A172 (cell line): Measurements from ENCODE around the gene KCTD16. TPM values are rescaled to one million over a fixed set of nuclear protein-coding genes. Genes with fewer than 3 reads are reported as not detected.

Experiments used
- DNase-seq: peaks from one replicate; pipeline ENCODE4 v3.0.0-alpha.2; 2015; ENCODE audit warnings: low spot score
- total RNA-seq: library from RNA; depleted of rRNA; stranded (reverse); fragments of >200 nt; shearing (Covaris generic); gene quantifications from 2 replicates; pipeline ENCODE4 v1.2.3, GENCODE V29; 2014; rRNA removed

The KCTD16 gene
- total RNA-seq: 0.89 and 1.2 TPM in 2 replicates

- DNase-seq: peak; percentile 99
Observed at GRCh38 chr5:144170276-144171024, at the start of gene KCTD16, which contains the start of gene YIPF5. Gene KCTD16 (plus strand): TSS chr5:144170873. Gene YIPF5 (minus strand): TSS chr5:144170659. CDS start chr5:144169955, 704 bp downstream.

- DNase-seq: no peak
Observed at GRCh38 chr5:144121577-144121976, 49.1 kb upstream of the KCTD16 start.

GRCh38 chr5:144122081-144122480, 48.6 kb upstream of the KCTD16 start:
- DNase-seq: no peak

- DNase-seq: no peak
Observed at GRCh38 chr5:144122641-144123040, 48.0 kb upstream of the KCTD16 start.

GRCh38 chr5:144125163-144125726, 45.4 kb upstream of the KCTD16 start:
- DNase-seq: peak; percentile 8

GRCh38 chr5:144126707-144127106, 44.0 kb upstream of the KCTD16 start:
- DNase-seq: no peak

- no peak for DNase-seq
Observed at GRCh38 chr5:144128844-144129243, 41.8 kb upstream of the KCTD16 start.

- DNase-seq: no peak
Observed at GRCh38 chr5:144130306-144130705, 40.4 kb upstream of the KCTD16 start.

GRCh38 chr5:144131261-144131660, 39.4 kb upstream of the KCTD16 start:
- no peak for DNase-seq

- no peak for DNase-seq
Observed at GRCh38 chr5:144133050-144133633, 37.5 kb upstream of the KCTD16 start.

GRCh38 chr5:144134194-144134826, 36.4 kb upstream of the KCTD16 start:
- DNase-seq: no peak

GRCh38 chr5:144135113-144135762, 35.4 kb upstream of the KCTD16 start:
- no peak for DNase-seq

- no peak for DNase-seq
Observed at GRCh38 chr5:144139586-144139985, 31.1 kb upstream of the KCTD16 start.

GRCh38 chr5:144141585-144141984, 29.1 kb upstream of the KCTD16 start:
- no peak for DNase-seq

GRCh38 chr5:144142139-144142823, 28.4 kb upstream of the KCTD16 start:
- DNase-seq: peak; percentile 43

- DNase-seq: no peak
Observed at GRCh38 chr5:144142824-144143162, 27.9 kb upstream of the KCTD16 start.

GRCh38 chr5:144143625-144144024, 27.0 kb upstream of the KCTD16 start:
- DNase-seq: no peak

- DNase-seq: no peak
Observed at GRCh38 chr5:144144956-144145751, 25.5 kb upstream of the KCTD16 start.

GRCh38 chr5:144151026-144151425, 19.6 kb upstream of the KCTD16 start:
- peak; percentile 16 for DNase-seq

- no peak for DNase-seq
Observed at GRCh38 chr5:144156767-144157171, 13.9 kb upstream of the KCTD16 start.

- no peak for DNase-seq
Observed at GRCh38 chr5:144162686-144163085, 8.0 kb upstream of the KCTD16 start.
